PFSK-1 (cell line): ENCODE results near the gene LAIR1.

ENCODE experiments used
- FOXP2 ChIP-seq: optimal IDR thresholded peaks from 2 replicates; pipeline ENCODE3; 2011; ENCODE audit warnings: borderline replicate concordance, control low read depth, inconsistent platforms; ENCODE audit not compliant: insufficient read depth; ENCODE audit errors: extremely low read length, extremely low read depth
- POLR2AphosphoS5 ChIP-seq: IDR thresholded peaks from 2 replicates; pipeline ENCODE4 v1.6.1; 2012; ENCODE audit warnings: low read depth, mild to moderate bottlenecking, control low read depth, low read length, moderate library complexity
- SIN3A ChIP-seq: IDR thresholded peaks from 2 replicates; pipeline ENCODE4 v1.6.1; 2012; ENCODE audit warnings: mild to moderate bottlenecking, low read length, moderate library complexity, borderline replicate concordance; ENCODE audit not compliant: insufficient read depth
- TAF1 ChIP-seq: IDR thresholded peaks from 2 replicates; pipeline ENCODE4 v1.6.1; 2012; ENCODE audit warnings: low read length, control low read depth, borderline replicate concordance; ENCODE audit not compliant: insufficient read depth
- TF ChIP-seq, protein P1 (sequence below), 2 experiments: IDR thresholded peaks; 2 replicates each; pipeline versions ENCODE4 v1.6.1 to v1.8.0; 2011 to 2012; ENCODE audit warnings: low read depth in 2 of 2, low read length in 2 of 2, control low read depth in 1 of 2, inconsistent platforms in 1 of 2, mild to moderate bottlenecking in 1 of 2, moderate library complexity in 1 of 2; ENCODE audit not compliant: insufficient read depth in 1 of 2

LAIR1 gene

DNA sequence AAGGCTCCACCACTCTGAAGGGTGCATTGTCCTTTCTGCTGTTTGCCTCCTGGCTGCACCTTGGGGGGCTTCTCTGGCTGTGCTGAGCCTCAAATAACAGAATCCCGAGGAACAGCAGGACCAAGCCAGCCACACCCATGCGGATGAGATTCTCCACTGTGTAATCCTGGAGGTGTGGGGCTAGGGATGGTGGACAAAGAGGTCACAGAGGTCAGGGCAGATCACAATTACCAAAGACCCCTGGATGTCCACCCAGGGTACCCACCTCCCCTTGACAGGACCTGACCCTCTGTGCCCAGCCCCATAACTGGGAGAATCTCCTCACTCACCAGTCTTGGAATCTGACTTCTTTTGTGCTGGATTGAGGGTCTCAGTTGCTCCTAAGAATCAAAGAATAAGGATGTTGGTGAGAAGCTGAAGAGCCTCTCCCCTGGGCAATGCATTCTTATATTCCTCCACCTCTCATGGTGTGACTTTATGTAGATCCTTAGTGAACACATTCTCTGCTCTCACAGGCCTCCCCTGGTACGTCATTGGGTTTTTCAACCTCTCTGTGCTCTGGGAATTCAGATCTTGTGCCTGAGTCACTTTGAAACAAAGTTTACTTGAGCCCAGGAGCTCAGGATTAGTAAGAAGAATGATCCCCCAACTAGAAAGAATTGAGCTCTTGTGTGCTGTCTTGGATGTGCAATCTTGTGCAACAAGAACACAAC is 31.0 kb downstream of the LAIR1 start:
- no peak for TF ChIP-seq SIN3A
- TF ChIP-seq, protein P1, sequence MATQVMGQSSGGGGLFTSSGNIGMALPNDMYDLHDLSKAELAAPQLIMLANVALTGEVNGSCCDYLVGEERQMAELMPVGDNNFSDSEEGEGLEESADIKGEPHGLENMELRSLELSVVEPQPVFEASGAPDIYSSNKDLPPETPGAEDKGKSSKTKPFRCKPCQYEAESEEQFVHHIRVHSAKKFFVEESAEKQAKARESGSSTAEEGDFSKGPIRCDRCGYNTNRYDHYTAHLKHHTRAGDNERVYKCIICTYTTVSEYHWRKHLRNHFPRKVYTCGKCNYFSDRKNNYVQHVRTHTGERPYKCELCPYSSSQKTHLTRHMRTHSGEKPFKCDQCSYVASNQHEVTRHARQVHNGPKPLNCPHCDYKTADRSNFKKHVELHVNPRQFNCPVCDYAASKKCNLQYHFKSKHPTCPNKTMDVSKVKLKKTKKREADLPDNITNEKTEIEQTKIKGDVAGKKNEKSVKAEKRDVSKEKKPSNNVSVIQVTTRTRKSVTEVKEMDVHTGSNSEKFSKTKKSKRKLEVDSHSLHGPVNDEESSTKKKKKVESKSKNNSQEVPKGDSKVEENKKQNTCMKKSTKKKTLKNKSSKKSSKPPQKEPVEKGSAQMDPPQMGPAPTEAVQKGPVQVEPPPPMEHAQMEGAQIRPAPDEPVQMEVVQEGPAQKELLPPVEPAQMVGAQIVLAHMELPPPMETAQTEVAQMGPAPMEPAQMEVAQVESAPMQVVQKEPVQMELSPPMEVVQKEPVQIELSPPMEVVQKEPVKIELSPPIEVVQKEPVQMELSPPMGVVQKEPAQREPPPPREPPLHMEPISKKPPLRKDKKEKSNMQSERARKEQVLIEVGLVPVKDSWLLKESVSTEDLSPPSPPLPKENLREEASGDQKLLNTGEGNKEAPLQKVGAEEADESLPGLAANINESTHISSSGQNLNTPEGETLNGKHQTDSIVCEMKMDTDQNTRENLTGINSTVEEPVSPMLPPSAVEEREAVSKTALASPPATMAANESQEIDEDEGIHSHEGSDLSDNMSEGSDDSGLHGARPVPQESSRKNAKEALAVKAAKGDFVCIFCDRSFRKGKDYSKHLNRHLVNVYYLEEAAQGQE (IDR thresholded peaks at IDR 0.05; ENCODE audit: insufficient read depth in 1 of 2, low read depth in 2 of 2, low read length in 2 of 2): no peak
- no peak for TF ChIP-seq POLR2AphosphoS5
- TF ChIP-seq TAF1: no peak
- TF ChIP-seq FOXP2: no peak

DNA sequence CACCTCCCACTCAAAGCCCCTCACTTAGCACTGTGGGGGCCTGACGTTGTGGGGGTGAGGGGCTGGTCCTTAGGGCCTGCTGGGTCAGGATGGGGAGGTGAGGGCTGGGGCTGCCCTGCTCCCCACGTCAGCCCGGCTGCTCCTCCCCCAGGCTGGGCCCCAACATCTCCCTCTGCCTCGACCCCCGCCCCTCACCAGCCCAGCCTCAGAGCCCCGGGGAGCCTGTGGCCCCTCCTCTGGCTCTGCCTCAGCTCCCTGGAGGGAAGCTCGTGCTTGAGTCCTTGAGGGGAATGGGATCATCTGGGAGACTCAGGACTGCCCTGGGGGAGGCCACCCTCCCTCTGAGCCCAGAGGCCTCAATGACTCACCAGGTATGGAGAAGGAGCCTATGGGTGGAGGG is 32.6 kb downstream of the LAIR1 start:
- TF ChIP-seq FOXP2 (no peak), SIN3A (no peak), TAF1 (no peak), POLR2AphosphoS5 (no peak)
- TF ChIP-seq, protein P1 (IDR thresholded peaks at IDR 0.05; ENCODE audit: insufficient read depth in 1 of 2, low read depth in 2 of 2, low read length in 2 of 2): no peak

DNA sequence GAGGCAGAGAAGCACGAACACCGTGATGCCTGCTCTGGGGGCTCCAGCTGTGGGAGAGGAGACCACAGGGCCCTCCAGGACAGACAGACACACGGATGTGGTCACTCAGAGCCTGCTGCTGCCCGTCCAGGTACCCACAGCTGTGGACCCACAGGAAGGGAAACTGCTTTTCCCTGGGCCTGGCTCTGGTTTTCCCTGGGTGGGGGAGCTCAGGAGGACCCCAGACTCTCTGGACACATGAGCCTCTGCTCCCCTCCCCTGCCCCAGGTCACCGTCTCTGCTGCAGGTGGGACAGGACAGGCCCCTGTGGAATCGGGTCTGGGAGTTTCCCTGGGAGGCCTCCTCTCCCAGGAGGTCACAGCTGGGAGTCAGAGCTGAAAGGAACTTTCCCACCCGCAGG is 33.1 kb downstream of the LAIR1 start:
- TF ChIP-seq SIN3A (no peak), POLR2AphosphoS5 (no peak), TAF1 (no peak)
- TF ChIP-seq, protein P1 (IDR thresholded peaks at IDR 0.05; ENCODE audit: insufficient read depth in 1 of 2, low read depth in 2 of 2, low read length in 2 of 2): no peak

DNA sequence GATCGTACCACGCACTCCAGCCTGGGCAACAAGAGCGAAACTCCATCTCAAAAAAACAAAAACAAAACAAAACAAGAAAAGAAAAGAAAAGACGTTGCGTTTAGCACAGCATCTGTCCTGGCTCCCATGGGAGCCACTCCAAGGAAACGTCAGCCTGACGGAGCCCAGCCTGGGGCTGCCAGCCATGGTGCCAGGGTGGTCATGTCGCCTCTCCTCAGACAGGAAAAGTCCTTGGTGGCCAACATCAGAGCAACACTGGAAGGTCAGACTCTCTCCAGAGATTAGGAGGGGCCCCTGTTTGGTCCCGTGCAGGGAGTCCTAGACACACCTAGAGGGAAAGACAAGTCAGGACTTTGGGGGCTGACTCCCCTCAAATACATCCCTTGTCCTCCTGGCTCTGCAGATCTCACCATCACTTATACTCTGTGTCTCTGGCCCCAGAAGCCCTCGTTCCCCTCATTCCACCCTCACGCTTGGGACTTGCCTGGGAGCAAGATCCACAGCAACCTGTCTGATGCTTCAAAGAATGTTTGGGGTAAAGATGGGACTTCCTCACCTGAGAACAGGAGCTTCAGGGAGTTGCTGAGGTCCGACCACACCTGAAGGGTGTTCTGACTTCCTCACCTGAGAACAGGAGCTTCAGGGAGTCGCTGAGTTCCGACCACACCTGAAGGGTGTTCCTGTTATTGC is 35.1 kb downstream of the LAIR1 start:
- TF ChIP-seq TAF1 (no peak), SIN3A (no peak), FOXP2 (no peak), POLR2AphosphoS5 (no peak)
- TF ChIP-seq, protein P1 (IDR thresholded peaks at IDR 0.05; ENCODE audit: insufficient read depth in 1 of 2, low read depth in 2 of 2, low read length in 2 of 2): no peak
